Fibroblast of lung (primary cell): Measurements from ENCODE around the gene XYLT1.

Source experiments
- EZH2 ChIP-seq: IDR thresholded peaks from 2 replicates; pipeline ENCODE4 v1.5.1; 2012; ENCODE audit warnings: low read length, control low read depth, mild to moderate bottlenecking; ENCODE audit errors: missing control alignments
- TF ChIP-seq, protein P1 (sequence below), 2 donors: IDR thresholded peaks in 1 of 2; conservative IDR thresholded peaks in 1 of 2; 1 replicate in 1 of 2; 2 replicates in 1 of 2; pipeline ENCODE4 v1.5.1; 2011 to 2012; ENCODE audit warnings: low read length in 2 of 2, control low read depth in 1 of 2, inconsistent platforms in 1 of 2, low read depth in 1 of 2, mild to moderate bottlenecking in 1 of 2

- TF ChIP-seq, protein P1, sequence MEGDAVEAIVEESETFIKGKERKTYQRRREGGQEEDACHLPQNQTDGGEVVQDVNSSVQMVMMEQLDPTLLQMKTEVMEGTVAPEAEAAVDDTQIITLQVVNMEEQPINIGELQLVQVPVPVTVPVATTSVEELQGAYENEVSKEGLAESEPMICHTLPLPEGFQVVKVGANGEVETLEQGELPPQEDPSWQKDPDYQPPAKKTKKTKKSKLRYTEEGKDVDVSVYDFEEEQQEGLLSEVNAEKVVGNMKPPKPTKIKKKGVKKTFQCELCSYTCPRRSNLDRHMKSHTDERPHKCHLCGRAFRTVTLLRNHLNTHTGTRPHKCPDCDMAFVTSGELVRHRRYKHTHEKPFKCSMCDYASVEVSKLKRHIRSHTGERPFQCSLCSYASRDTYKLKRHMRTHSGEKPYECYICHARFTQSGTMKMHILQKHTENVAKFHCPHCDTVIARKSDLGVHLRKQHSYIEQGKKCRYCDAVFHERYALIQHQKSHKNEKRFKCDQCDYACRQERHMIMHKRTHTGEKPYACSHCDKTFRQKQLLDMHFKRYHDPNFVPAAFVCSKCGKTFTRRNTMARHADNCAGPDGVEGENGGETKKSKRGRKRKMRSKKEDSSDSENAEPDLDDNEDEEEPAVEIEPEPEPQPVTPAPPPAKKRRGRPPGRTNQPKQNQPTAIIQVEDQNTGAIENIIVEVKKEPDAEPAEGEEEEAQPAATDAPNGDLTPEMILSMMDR (conservative IDR thresholded peaks at IDR 0.05 in 1 of 2, IDR thresholded peaks at IDR 0.05 in 1 of 2; ENCODE audit: low read depth in 1 of 2, low read length in 2 of 2) = peak in 1 of 2 donors; percentile 20
- no peak for TF ChIP-seq EZH2
Measured at GRCh38 chr16:17416461-17417311, 54.1 kb downstream of the XYLT1 start.
